ENCODE measurements around the gene EBP. TPM values are rescaled to one million over a fixed set of nuclear protein-coding genes. Genes with fewer than 3 reads are reported as not detected.
A peak's percentile ranks its signal among the peaks of the same experiment; 100 is the strongest.

The EBP gene
- total and polyA plus RNA-seq, 9 of the 15 experiments (the other 6 are each of a cell fraction or from before 2014, with no cell fraction given) = 228 to 987 (median 274) TPM

DNA sequence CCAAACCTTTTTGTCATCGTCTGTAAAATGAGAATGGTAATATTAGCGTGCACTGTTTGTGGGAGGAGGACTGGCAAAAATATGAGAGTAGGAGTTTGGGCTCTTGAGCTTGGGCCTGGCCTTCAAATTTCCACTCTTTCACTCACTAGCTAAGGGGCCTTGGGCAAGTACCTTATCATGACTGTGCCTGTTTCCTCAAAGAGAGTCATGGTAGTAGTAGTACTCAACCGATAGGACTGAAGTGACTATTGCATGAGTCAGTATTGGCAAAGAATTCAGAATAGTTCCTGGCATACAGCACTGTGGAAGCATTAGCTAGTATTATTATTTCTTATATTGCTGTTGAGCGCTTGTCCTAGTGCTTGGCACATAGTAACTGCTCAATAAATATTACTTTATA lies 36.7 kb downstream of the EBP start:
- Histone ChIP-seq H3K9ac (ENCODE audit: insufficient read depth in 1 of 2, low read depth in 2 of 2, low read length in 2 of 2) (no peak overlapping the region), H4K20me1 (replicated peaks; ENCODE audit: control insufficient read depth, insufficient read depth, low read length) (no peaks in the 10 kb centered on the region; the same call in 1 of the 2 replicates), H3K4me3 (no peak overlapping the region), H3K9me3 (replicated peaks; ENCODE audit: control insufficient read depth, insufficient read depth, low read depth, low read length) (no peaks in the 10 kb centered on the region), H3K4me2 (ENCODE audit: insufficient read depth, low read length) (no peak overlapping the region), H3K36me3 (ENCODE audit: control insufficient read depth, insufficient read depth, low read length) (peaks cover 43% of the 10 kb centered on the region; the same call in 2 of the 3 replicates), H3K27ac (ENCODE audit: extremely low read depth, low read depth, low read length) (no peak overlapping the region), H3K9me1 (ENCODE audit: control insufficient read depth, insufficient read depth, low read length) (no peaks in the 10 kb centered on the region), H2AFZ (ENCODE audit: low read depth, low read length) (no peak overlapping the region), H3K27me3 (ENCODE audit: control insufficient read depth in 2 of 2, insufficient read depth in 2 of 2, low read length in 2 of 2) (no peaks in the 10 kb centered on the region), H3K4me1 (replicated peaks in 1 of 2; ENCODE audit: control insufficient read depth in 2 of 2, insufficient read depth in 2 of 2, low read length in 2 of 2) (no peaks in the 10 kb centered on the region; a peak in 1 of 5 replicates), H3K79me2 (ENCODE audit: control insufficient read depth, insufficient read depth, low read length) (no peaks in the 10 kb centered on the region)
- WGBS (ENCODE audit: insufficient coverage, low coverage, missing lambda C conversion rate) = 85% methylated on average over 4 of the region's 4 CpGs
- BruUV-seq (replicated peaks) = no TSS peak
- FAIRE-seq = no peak
- intact Hi-C loops (cut with micrococcal nuclease) = no loop called here
- TF ChIP-seq FOSL1 (tag; conservative IDR thresholded peaks at IDR 0.05) (peak; percentile 86), RBM15 (IDR thresholded peaks at IDR 0.05; ENCODE audit: insufficient read depth, low read length) (no peak)
- TF ChIP-seq, protein P1, sequence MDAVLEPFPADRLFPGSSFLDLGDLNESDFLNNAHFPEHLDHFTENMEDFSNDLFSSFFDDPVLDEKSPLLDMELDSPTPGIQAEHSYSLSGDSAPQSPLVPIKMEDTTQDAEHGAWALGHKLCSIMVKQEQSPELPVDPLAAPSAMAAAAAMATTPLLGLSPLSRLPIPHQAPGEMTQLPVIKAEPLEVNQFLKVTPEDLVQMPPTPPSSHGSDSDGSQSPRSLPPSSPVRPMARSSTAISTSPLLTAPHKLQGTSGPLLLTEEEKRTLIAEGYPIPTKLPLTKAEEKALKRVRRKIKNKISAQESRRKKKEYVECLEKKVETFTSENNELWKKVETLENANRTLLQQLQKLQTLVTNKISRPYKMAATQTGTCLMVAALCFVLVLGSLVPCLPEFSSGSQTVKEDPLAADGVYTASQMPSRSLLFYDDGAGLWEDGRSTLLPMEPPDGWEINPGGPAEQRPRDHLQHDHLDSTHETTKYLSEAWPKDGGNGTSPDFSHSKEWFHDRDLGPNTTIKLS (IDR thresholded peaks at IDR 0.05; ENCODE audit: borderline replicate concordance, low read depth) = no peak
- ATAC-seq = no peak
- DNase-seq (ENCODE audit: extremely low read depth in 1 of 4, low spot score in 3 of 4) = no peak
- CTCF ChIA-PET (ENCODE audit: low intra/inter-chr PET ratio) = no interaction called here
- POLR2A ChIA-PET = interaction anchor here (0.6 kb wide), 1 partner anchor 340 kb away, joined by 3 read pairs; no protein-coding TSS in a partner anchor
- in situ Hi-C loops (cut with MboI) = no loop called here

DNA sequence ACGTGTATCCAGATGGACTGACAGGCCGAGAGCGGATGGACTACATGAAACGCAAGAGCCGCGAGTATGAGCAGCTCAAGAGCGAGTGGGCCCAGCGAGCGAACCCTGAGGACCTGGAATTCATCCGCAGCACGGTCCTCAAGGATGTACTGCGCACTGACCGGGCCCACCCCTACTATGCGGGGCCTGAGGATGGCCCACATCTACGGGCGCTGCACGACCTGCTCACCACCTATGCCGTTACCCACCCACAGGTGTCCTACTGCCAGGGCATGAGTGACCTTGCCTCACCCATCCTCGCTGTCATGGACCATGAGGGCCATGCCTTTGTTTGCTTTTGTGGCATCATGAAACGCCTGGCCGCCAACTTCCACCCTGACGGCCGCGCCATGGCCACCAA lies 38.0 kb downstream of the EBP start:
- WGBS (ENCODE audit: insufficient coverage, low coverage, missing lambda C conversion rate) = 95% methylated on average over 16 of the region's 24 CpGs
- no peak for FAIRE-seq
- no peaks in the 10 kb centered on the region; the same call in 1 of the 2 replicates for H4K20me1 ChIP-seq (replicated peaks; ENCODE audit: control insufficient read depth, insufficient read depth, low read length)
- no peak overlapping the region for H3K4me3 ChIP-seq
- no peak overlapping the region for H3K4me2 ChIP-seq (ENCODE audit: insufficient read depth, low read length)
- H3K9ac ChIP-seq (ENCODE audit: insufficient read depth in 1 of 2, low read depth in 2 of 2, low read length in 2 of 2) = no peak overlapping the region
- in situ Hi-C loops (cut with MboI) (no loop called here), intact Hi-C loops (cut with micrococcal nuclease) (no loop called here)
- no peaks in the 10 kb centered on the region for H3K79me2 ChIP-seq (ENCODE audit: control insufficient read depth, insufficient read depth, low read length)
- no peak for DNase-seq (ENCODE audit: extremely low read depth in 1 of 4, low spot score in 3 of 4)
- no peak overlapping the region for H3K27ac ChIP-seq (ENCODE audit: extremely low read depth, low read depth, low read length)
- ChIA-PET CTCF (ENCODE audit: low intra/inter-chr PET ratio) (no interaction called here), POLR2A (interaction anchor here (1.4 kb wide), 1 partner anchor 14 kb away, joined by 3 read pairs; the partner anchor contains the start of gene RBM3)
- no peaks in the 10 kb centered on the region; a peak in 1 of 5 replicates for H3K4me1 ChIP-seq (replicated peaks in 1 of 2; ENCODE audit: control insufficient read depth in 2 of 2, insufficient read depth in 2 of 2, low read length in 2 of 2)
- BruUV-seq (replicated peaks) = no TSS peak
- peaks cover 43% of the 10 kb centered on the region; the same call in 2 of the 3 replicates for H3K36me3 ChIP-seq (ENCODE audit: control insufficient read depth, insufficient read depth, low read length)
- ATAC-seq = no peak
- no peaks in the 10 kb centered on the region for H3K9me1 ChIP-seq (ENCODE audit: control insufficient read depth, insufficient read depth, low read length)
- no peaks in the 10 kb centered on the region for H3K9me3 ChIP-seq (replicated peaks; ENCODE audit: control insufficient read depth, insufficient read depth, low read depth, low read length)
- H3K27me3 ChIP-seq (ENCODE audit: control insufficient read depth in 2 of 2, insufficient read depth in 2 of 2, low read length in 2 of 2) = no peaks in the 10 kb centered on the region
- no peak overlapping the region for H2AFZ ChIP-seq (ENCODE audit: low read depth, low read length)
- TF ChIP-seq, protein P2, sequence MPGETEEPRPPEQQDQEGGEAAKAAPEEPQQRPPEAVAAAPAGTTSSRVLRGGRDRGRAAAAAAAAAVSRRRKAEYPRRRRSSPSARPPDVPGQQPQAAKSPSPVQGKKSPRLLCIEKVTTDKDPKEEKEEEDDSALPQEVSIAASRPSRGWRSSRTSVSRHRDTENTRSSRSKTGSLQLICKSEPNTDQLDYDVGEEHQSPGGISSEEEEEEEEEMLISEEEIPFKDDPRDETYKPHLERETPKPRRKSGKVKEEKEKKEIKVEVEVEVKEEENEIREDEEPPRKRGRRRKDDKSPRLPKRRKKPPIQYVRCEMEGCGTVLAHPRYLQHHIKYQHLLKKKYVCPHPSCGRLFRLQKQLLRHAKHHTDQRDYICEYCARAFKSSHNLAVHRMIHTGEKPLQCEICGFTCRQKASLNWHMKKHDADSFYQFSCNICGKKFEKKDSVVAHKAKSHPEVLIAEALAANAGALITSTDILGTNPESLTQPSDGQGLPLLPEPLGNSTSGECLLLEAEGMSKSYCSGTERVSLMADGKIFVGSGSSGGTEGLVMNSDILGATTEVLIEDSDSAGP (CRISPR knock-in tag; IDR thresholded peaks at IDR 0.05) = no peak
- TF ChIP-seq, protein P3, sequence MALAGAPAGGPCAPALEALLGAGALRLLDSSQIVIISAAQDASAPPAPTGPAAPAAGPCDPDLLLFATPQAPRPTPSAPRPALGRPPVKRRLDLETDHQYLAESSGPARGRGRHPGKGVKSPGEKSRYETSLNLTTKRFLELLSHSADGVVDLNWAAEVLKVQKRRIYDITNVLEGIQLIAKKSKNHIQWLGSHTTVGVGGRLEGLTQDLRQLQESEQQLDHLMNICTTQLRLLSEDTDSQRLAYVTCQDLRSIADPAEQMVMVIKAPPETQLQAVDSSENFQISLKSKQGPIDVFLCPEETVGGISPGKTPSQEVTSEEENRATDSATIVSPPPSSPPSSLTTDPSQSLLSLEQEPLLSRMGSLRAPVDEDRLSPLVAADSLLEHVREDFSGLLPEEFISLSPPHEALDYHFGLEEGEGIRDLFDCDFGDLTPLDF (CRISPR knock-in tag; IDR thresholded peaks at IDR 0.05) = no peak
- TF ChIP-seq, protein P4, sequence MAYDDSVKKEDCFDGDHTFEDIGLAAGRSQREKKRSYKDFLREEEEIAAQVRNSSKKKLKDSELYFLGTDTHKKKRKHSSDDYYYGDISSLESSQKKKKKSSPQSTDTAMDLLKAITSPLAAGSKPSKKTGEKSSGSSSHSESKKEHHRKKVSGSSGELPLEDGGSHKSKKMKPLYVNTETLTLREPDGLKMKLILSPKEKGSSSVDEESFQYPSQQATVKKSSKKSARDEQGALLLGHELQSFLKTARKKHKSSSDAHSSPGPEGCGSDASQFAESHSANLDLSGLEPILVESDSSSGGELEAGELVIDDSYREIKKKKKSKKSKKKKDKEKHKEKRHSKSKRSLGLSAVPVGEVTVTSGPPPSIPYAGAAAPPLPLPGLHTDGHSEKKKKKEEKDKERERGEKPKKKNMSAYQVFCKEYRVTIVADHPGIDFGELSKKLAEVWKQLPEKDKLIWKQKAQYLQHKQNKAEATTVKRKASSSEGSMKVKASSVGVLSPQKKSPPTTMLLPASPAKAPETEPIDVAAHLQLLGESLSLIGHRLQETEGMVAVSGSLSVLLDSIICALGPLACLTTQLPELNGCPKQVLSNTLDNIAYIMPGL (CRISPR knock-in tag; IDR thresholded peaks at IDR 0.05) = no peak
- no peak for TF ChIP-seq POLR2AphosphoS5 (IDR thresholded peaks at IDR 0.05; ENCODE audit: control insufficient read depth, insufficient read depth, low read depth, low read length)
